Measurements from ENCODE around the gene CDKN1A.

CDKN1A gene

GRCh38 chr6:36636283-36636682 is 42.2 kb upstream of the CDKN1A start:
- H3K4me3 ChIP-seq (ENCODE audit: low read depth, low read length) = no peak overlapping the region
- no peak for DNase-seq (ENCODE audit: low read depth)
- no peak for TF ChIP-seq CTCF (IDR thresholded peaks at IDR 0.05; ENCODE audit: control insufficient read depth, extremely low read depth, insufficient read depth)

- TF ChIP-seq CTCF (IDR thresholded peaks at IDR 0.05; ENCODE audit: control insufficient read depth, extremely low read depth, insufficient read depth) = no peak
- H3K4me3 ChIP-seq (ENCODE audit: low read depth, low read length) = no peak overlapping the region
- DNase-seq (ENCODE audit: low read depth) = no peak
Observed at GRCh38 chr6:36636687-36637418, 41.7 kb upstream of the CDKN1A start.

GRCh38 chr6:36638579-36638978 is 39.9 kb upstream of the CDKN1A start:
- no peak for DNase-seq (ENCODE audit: low read depth)
- TF ChIP-seq CTCF (IDR thresholded peaks at IDR 0.05; ENCODE audit: control insufficient read depth, extremely low read depth, insufficient read depth) = no peak
- H3K4me3 ChIP-seq (ENCODE audit: low read depth, low read length) = no peak overlapping the region

- TF ChIP-seq CTCF (IDR thresholded peaks at IDR 0.05; ENCODE audit: control insufficient read depth, extremely low read depth, insufficient read depth) = no peak
- DNase-seq (ENCODE audit: low read depth) = peak; percentile 11
- no peak overlapping the region for H3K4me3 ChIP-seq (ENCODE audit: low read depth, low read length)
Observed at GRCh38 chr6:36639171-36639808, 39.2 kb upstream of the CDKN1A start.

- no peak for TF ChIP-seq CTCF (IDR thresholded peaks at IDR 0.05; ENCODE audit: control insufficient read depth, extremely low read depth, insufficient read depth)
- no peak for DNase-seq (ENCODE audit: low read depth)
- no peak overlapping the region for H3K4me3 ChIP-seq (ENCODE audit: low read depth, low read length)
Observed at GRCh38 chr6:36641543-36641942, 37.0 kb upstream of the CDKN1A start.

GRCh38 chr6:36642913-36643817 is 35.3 kb upstream of the CDKN1A start:
- TF ChIP-seq CTCF (IDR thresholded peaks at IDR 0.05; ENCODE audit: control insufficient read depth, extremely low read depth, insufficient read depth) = no peak
- H3K4me3 ChIP-seq (ENCODE audit: low read depth, low read length) = no peak overlapping the region
- peak; percentile 67 for DNase-seq (ENCODE audit: low read depth)
